B cell (primary cell): ENCODE results near the gene LYST.

Source experiments
- EZH2 ChIP-seq: IDR thresholded peaks from 2 replicates; pipeline ENCODE4 v1.6.1; 2012; ENCODE audit warnings: borderline replicate concordance, low read depth, mild to moderate bottlenecking, moderate library complexity, low read length; ENCODE audit not compliant: insufficient read depth, poor library complexity, severe bottlenecking
- TF ChIP-seq, protein P1 (sequence below): fragments of 200-600 bp; IDR thresholded peaks from one replicate; pipeline ENCODE4 v1.8.0; 2022; ENCODE audit warnings: antibody characterized with exemption, mild to moderate bottlenecking

DNA sequence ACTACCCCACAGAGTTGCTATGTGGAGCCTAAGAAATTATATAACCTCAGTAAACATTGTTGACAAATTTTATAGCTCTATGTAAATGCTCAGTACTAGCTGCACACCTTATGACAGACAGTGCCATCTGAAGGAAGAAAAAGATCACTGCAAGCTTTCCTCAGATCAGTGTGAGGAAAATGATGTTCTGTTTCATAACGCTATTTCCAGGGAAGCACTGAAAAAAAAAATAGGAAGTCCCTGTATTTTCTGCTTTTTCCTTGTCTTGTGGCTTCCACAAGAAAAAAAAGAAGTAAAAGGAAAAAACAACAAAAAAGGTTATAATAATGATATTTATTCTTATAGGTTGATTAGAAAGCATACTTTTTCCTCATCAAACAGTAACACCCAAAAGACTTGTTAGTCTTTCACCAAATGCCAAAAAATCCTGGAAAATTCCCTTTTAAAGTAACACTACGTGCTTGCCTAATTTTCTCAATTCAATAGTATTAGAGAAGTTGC is 23.2 kb downstream of the LYST start:
- TF ChIP-seq, protein P1, sequence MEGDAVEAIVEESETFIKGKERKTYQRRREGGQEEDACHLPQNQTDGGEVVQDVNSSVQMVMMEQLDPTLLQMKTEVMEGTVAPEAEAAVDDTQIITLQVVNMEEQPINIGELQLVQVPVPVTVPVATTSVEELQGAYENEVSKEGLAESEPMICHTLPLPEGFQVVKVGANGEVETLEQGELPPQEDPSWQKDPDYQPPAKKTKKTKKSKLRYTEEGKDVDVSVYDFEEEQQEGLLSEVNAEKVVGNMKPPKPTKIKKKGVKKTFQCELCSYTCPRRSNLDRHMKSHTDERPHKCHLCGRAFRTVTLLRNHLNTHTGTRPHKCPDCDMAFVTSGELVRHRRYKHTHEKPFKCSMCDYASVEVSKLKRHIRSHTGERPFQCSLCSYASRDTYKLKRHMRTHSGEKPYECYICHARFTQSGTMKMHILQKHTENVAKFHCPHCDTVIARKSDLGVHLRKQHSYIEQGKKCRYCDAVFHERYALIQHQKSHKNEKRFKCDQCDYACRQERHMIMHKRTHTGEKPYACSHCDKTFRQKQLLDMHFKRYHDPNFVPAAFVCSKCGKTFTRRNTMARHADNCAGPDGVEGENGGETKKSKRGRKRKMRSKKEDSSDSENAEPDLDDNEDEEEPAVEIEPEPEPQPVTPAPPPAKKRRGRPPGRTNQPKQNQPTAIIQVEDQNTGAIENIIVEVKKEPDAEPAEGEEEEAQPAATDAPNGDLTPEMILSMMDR: peak; percentile 74
- TF ChIP-seq EZH2: no peak
